Measurements from ENCODE around the gene TMEM178A. TPM values are rescaled to one million over a fixed set of nuclear protein-coding genes. Genes with fewer than 3 reads are reported as not detected.

The TMEM178A gene
- total and polyA plus RNA-seq, 10 donors = 0.49 to 2.1 (median 0.89) TPM

- TF ChIP-seq CTCF (IDR thresholded peaks at IDR 0.05 in 8 of 11, conservative IDR thresholded peaks at IDR 0.05 in 3 of 11) (no peak), POLR2A (IDR thresholded peaks at IDR 0.05) (no peak), POLR2AphosphoS5 (IDR thresholded peaks at IDR 0.05) (no peak)
- peaks cover 0 to 6% (median 0%) of the 10 kb centered on the region in 7 donors for H3K27me3 ChIP-seq (replicated peaks in 1 of 7)
- DNase-seq = no peak
- H3K4me3 ChIP-seq = no peak overlapping the region
- no peaks in the 10 kb centered on the region for H3K4me1 ChIP-seq
- H3K9me3 ChIP-seq = peaks cover 0 to under 1% (median 0%) of the 10 kb centered on the region in 8 donors
- H3K36me3 ChIP-seq = no peaks in the 10 kb centered on the region
- WGBS, 5 donors = 74 to 94% (median 83%) methylated on average over 1 of the region's 1 CpG
- intact Hi-C loops (cut with DNase I; ENCODE audit: low total_unique reads) = no loop called here
- H3K27ac ChIP-seq = no peak overlapping the region
These were observed 19.4 kb downstream of the TMEM178A start for GRCh38 chr2:39685126-39685525.

- Histone ChIP-seq H3K4me1 (no peaks in the 10 kb centered on the region), H3K27me3 (replicated peaks in 1 of 7) (peaks cover 0 to 6% (median 0%) of the 10 kb centered on the region in 7 donors), H3K27ac (no peak overlapping the region), H3K4me3 (no peak overlapping the region), H3K36me3 (no peaks in the 10 kb centered on the region), H3K9me3 (peaks cover 0 to 14% (median 6%) of the 10 kb centered on the region in 8 donors)
- intact Hi-C loops (cut with DNase I; ENCODE audit: low total_unique reads) = no loop called here
- no peak for DNase-seq
- no peak for TF ChIP-seq CTCF (IDR thresholded peaks at IDR 0.05 in 8 of 11, conservative IDR thresholded peaks at IDR 0.05 in 3 of 11)
- TF ChIP-seq POLR2A (IDR thresholded peaks at IDR 0.05) = no peak
- TF ChIP-seq POLR2AphosphoS5 (IDR thresholded peaks at IDR 0.05) = no peak
- WGBS, 5 donors = 87 to 93% (median 89%) methylated on average over 6 of the region's 6 CpGs
These were observed 20.7 kb downstream of the TMEM178A start for GRCh38 chr2:39686456-39686855.

GRCh38 chr2:39688181-39688580 lies 22.5 kb downstream of the TMEM178A start:
- intact Hi-C loops (cut with DNase I; ENCODE audit: low total_unique reads) = no loop called here
- peaks cover 0 to 17% (median 8%) of the 10 kb centered on the region in 8 donors for H3K9me3 ChIP-seq
- H3K4me3 ChIP-seq = no peak overlapping the region
- H3K27me3 ChIP-seq (replicated peaks in 1 of 7) = peaks cover 0 to 6% (median 0%) of the 10 kb centered on the region in 7 donors
- no peak for DNase-seq
- no peaks in the 10 kb centered on the region for H3K4me1 ChIP-seq
- WGBS, 5 donors = 45 to 66% (median 57%) methylated on average over 2 of the region's 2 CpGs
- no peaks in the 10 kb centered on the region for H3K36me3 ChIP-seq
- no peak overlapping the region for H3K27ac ChIP-seq
- TF ChIP-seq CTCF (IDR thresholded peaks at IDR 0.05 in 8 of 11, conservative IDR thresholded peaks at IDR 0.05 in 3 of 11) (no peak), POLR2AphosphoS5 (IDR thresholded peaks at IDR 0.05) (no peak), POLR2A (IDR thresholded peaks at IDR 0.05) (no peak)

GRCh38 chr2:39689272-39689841 lies 23.6 kb downstream of the TMEM178A start:
- intact Hi-C loops (cut with DNase I; ENCODE audit: low total_unique reads) = no loop called here
- Histone ChIP-seq H3K27me3 (replicated peaks in 1 of 7) (peaks cover 0 to 6% (median 0%) of the 10 kb centered on the region in 7 donors), H3K4me1 (no peaks in the 10 kb centered on the region), H3K4me3 (no peak overlapping the region), H3K36me3 (no peaks in the 10 kb centered on the region), H3K9me3 (peaks cover 0 to 17% (median 8%) of the 10 kb centered on the region in 8 donors), H3K27ac (no peak overlapping the region)
- TF ChIP-seq CTCF (IDR thresholded peaks at IDR 0.05 in 8 of 11, conservative IDR thresholded peaks at IDR 0.05 in 3 of 11) = no peak
- TF ChIP-seq POLR2AphosphoS5 (IDR thresholded peaks at IDR 0.05) = no peak
- TF ChIP-seq POLR2A (IDR thresholded peaks at IDR 0.05) = no peak
- WGBS, 5 donors = 76 to 94% (median 85%) methylated on average over 1 of the region's 1 CpG
- no peak for DNase-seq
